NB4 (cell line): ENCODE data around the gene CCP110.

Source experiments
- TF ChIP-seq, protein P1 (sequence below): IDR thresholded peaks from one replicate; pipeline ENCODE4 v1.5.1; 2012; ENCODE audit warnings: low read depth, low read length
- TF ChIP-seq, protein P2 (sequence below): IDR thresholded peaks from 2 replicates; pipeline ENCODE4 v1.6.1; 2011; ENCODE audit warnings: low read depth, low read length

DNA sequence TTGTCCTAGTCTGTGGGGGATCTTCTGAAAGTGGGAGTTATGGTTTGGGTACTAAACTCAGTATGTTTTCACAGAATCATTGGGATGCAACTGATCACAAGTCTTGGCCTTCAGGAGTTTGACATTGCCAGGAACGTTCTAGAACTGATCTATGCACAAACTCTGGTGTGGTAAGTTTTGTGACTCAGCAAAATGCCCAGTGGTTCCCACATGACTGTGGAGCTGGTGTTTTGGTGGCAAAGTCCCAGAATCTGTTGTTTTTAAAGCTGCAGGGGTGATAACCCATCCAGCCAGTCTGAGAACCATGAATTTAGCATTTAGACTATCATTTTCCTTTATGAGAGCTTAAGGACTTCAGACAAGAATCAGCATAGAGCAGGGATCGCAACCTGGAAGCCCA is 42.4 kb upstream of the CCP110 start:
- TF ChIP-seq, protein P1, sequence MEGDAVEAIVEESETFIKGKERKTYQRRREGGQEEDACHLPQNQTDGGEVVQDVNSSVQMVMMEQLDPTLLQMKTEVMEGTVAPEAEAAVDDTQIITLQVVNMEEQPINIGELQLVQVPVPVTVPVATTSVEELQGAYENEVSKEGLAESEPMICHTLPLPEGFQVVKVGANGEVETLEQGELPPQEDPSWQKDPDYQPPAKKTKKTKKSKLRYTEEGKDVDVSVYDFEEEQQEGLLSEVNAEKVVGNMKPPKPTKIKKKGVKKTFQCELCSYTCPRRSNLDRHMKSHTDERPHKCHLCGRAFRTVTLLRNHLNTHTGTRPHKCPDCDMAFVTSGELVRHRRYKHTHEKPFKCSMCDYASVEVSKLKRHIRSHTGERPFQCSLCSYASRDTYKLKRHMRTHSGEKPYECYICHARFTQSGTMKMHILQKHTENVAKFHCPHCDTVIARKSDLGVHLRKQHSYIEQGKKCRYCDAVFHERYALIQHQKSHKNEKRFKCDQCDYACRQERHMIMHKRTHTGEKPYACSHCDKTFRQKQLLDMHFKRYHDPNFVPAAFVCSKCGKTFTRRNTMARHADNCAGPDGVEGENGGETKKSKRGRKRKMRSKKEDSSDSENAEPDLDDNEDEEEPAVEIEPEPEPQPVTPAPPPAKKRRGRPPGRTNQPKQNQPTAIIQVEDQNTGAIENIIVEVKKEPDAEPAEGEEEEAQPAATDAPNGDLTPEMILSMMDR = no peak
- TF ChIP-seq, protein P2, sequence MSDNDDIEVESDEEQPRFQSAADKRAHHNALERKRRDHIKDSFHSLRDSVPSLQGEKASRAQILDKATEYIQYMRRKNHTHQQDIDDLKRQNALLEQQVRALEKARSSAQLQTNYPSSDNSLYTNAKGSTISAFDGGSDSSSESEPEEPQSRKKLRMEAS = no peak
